Neural crest cell (in vitro differentiated cells): ENCODE measurements around the gene CDKAL1. TPM values are rescaled to one million over a fixed set of nuclear protein-coding genes. Genes with fewer than 3 reads are reported as not detected.

ENCODE experiments used
- DNase-seq: peaks from one replicate; pipeline ENCODE4 v3.0.0; 2021; ENCODE audit warnings: low read depth, mixed read lengths, low spot score
- H3K27ac Mint-ChIP-seq: one replicate; pipeline ENCODE4 v1.8.0; 2021; ENCODE audit warnings: mild to moderate bottlenecking, mixed read lengths; ENCODE audit not compliant: unreplicated experiment
- H3K27me3 Mint-ChIP-seq: 2 replicates; pipeline ENCODE4 v1.8.0; 2021; ENCODE audit warnings: low read depth, mild to moderate bottlenecking, mixed read lengths
- H3K36me3 Mint-ChIP-seq: 2 replicates; pipeline ENCODE4 v1.8.0; 2021; ENCODE audit warnings: low read depth, mild to moderate bottlenecking, mixed read lengths
- H3K4me1 Mint-ChIP-seq: 2 replicates; pipeline ENCODE4 v1.8.0; 2021; ENCODE audit warnings: mixed read lengths
- H3K4me3 Mint-ChIP-seq: one replicate; pipeline ENCODE4 v1.8.0; 2021; ENCODE audit warnings: mild to moderate bottlenecking, mixed read lengths
- H3K9me3 Mint-ChIP-seq: 2 replicates; pipeline ENCODE4 v1.8.0; 2021; ENCODE audit warnings: mixed read lengths
- CTCF ChIP-seq: fragments of 200-600 bp; sonication (generic); conservative IDR thresholded peaks from 2 replicates; pipeline ENCODE4 v1.5.0; 2021; ENCODE audit warnings: antibody characterized with exemption, mild to moderate bottlenecking
- total RNA-seq: library from RNA; stranded (reverse); gene quantifications from 2 replicates; pipeline ENCODE4 v1.2.1, GENCODE V29; 2021

The CDKAL1 gene
- total RNA-seq, 1 donor from 2014 or later = 25.4 TPM

- H3K4me1 Mint-ChIP-seq = no peaks in the 10 kb centered on the region
- H3K27ac Mint-ChIP-seq = no peak overlapping the region
- no peaks in the 10 kb centered on the region for H3K27me3 Mint-ChIP-seq
- no peak for DNase-seq
- peaks cover 3% of the 10 kb centered on the region for H3K36me3 Mint-ChIP-seq
- TF ChIP-seq CTCF = no peak
- no peak overlapping the region for H3K4me3 Mint-ChIP-seq
- H3K9me3 Mint-ChIP-seq = peaks cover 3% of the 10 kb centered on the region
These were observed 85.8 kb downstream of the CDKAL1 start for GRCh38 chr6:20620043-20620442.

GRCh38 chr6:20623761-20624160 is 89.5 kb downstream of the CDKAL1 start:
- no peaks in the 10 kb centered on the region for H3K9me3 Mint-ChIP-seq
- DNase-seq = no peak
- H3K4me3 Mint-ChIP-seq = no peak overlapping the region
- no peaks in the 10 kb centered on the region for H3K36me3 Mint-ChIP-seq
- no peak overlapping the region for H3K27ac Mint-ChIP-seq
- H3K27me3 Mint-ChIP-seq = no peaks in the 10 kb centered on the region
- no peak for TF ChIP-seq CTCF
- no peaks in the 10 kb centered on the region for H3K4me1 Mint-ChIP-seq

GRCh38 chr6:20626165-20626564 is 91.9 kb downstream of the CDKAL1 start:
- H3K27me3 Mint-ChIP-seq = no peaks in the 10 kb centered on the region
- H3K4me3 Mint-ChIP-seq = no peak overlapping the region
- no peak for DNase-seq
- TF ChIP-seq CTCF = no peak
- H3K4me1 Mint-ChIP-seq = no peaks in the 10 kb centered on the region
- peaks cover under 1% of the 10 kb centered on the region for H3K36me3 Mint-ChIP-seq
- no peak overlapping the region for H3K27ac Mint-ChIP-seq
- H3K9me3 Mint-ChIP-seq = no peaks in the 10 kb centered on the region

GRCh38 chr6:20629509-20629908 is 95.3 kb downstream of the CDKAL1 start:
- DNase-seq = no peak

GRCh38 chr6:20630136-20630535 is 95.9 kb downstream of the CDKAL1 start:
- DNase-seq = no peak
- no peak overlapping the region for H3K4me3 Mint-ChIP-seq
- no peak for TF ChIP-seq CTCF
- H3K27ac Mint-ChIP-seq = no peak overlapping the region
- H3K9me3 Mint-ChIP-seq = peaks cover 2% of the 10 kb centered on the region
- H3K36me3 Mint-ChIP-seq = peaks cover 9% of the 10 kb centered on the region
- peaks cover 2% of the 10 kb centered on the region for H3K27me3 Mint-ChIP-seq
- no peaks in the 10 kb centered on the region for H3K4me1 Mint-ChIP-seq

More at GRCh38 chr6:20629509-20629908, 95.3 kb downstream of the CDKAL1 start:
- no peaks in the 10 kb centered on the region for H3K4me1 Mint-ChIP-seq
- no peak for TF ChIP-seq CTCF
- peaks cover 9% of the 10 kb centered on the region for H3K36me3 Mint-ChIP-seq
- no peak overlapping the region for H3K27ac Mint-ChIP-seq
- no peaks in the 10 kb centered on the region for H3K27me3 Mint-ChIP-seq
- H3K9me3 Mint-ChIP-seq = peaks cover 2% of the 10 kb centered on the region
- H3K4me3 Mint-ChIP-seq = no peak overlapping the region
